Activated CD4-positive, CD25-positive, alpha-beta regulatory T cell treated with anti-CD3 and anti-CD28 coated beads, Interleukin-2, amount 50 U/mL, for 16 hours (primary cell): Measurements from ENCODE around the gene ASPSCR1.

ENCODE experiments used
- DNase-seq: peaks from one replicate; pipeline ENCODE4 v3.0.0-alpha.2; 2020; ENCODE audit warnings: low read depth, low spot score

The ASPSCR1 gene

GRCh38 chr17:81960130-81960958 is 17.1 kb upstream of the ASPSCR1 start:
- DNase-seq, result no peak

DNA sequence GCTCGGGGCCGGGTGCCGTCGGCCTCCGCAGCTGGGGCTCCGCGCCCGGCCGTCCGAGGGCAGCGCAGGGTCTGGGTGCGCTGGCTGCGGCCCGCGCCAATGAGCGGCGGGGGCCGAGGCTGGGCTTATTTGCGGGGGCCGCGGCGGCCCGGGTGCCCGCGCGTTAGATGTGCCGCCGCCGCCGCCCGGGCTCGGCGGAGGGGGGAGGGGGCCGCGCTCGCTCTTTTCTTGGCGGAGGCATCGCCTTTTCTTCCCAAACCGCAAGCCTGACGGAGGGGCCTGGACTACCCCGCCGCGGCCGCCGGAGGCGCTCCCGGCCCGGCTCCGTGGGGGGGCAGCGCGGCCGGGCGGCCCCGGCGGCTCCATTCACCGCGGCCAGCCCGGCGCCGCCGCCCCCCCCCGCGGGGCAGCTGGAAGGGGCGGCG is 16.3 kb upstream of the ASPSCR1 start, which contains the start of gene NOTUM:
TSS of gene NOTUM (minus strand) at position 101 of the 425 bp plus-strand sequence. CDS start 278 bp downstream, outside the sequence.
- no peak for DNase-seq

DNA sequence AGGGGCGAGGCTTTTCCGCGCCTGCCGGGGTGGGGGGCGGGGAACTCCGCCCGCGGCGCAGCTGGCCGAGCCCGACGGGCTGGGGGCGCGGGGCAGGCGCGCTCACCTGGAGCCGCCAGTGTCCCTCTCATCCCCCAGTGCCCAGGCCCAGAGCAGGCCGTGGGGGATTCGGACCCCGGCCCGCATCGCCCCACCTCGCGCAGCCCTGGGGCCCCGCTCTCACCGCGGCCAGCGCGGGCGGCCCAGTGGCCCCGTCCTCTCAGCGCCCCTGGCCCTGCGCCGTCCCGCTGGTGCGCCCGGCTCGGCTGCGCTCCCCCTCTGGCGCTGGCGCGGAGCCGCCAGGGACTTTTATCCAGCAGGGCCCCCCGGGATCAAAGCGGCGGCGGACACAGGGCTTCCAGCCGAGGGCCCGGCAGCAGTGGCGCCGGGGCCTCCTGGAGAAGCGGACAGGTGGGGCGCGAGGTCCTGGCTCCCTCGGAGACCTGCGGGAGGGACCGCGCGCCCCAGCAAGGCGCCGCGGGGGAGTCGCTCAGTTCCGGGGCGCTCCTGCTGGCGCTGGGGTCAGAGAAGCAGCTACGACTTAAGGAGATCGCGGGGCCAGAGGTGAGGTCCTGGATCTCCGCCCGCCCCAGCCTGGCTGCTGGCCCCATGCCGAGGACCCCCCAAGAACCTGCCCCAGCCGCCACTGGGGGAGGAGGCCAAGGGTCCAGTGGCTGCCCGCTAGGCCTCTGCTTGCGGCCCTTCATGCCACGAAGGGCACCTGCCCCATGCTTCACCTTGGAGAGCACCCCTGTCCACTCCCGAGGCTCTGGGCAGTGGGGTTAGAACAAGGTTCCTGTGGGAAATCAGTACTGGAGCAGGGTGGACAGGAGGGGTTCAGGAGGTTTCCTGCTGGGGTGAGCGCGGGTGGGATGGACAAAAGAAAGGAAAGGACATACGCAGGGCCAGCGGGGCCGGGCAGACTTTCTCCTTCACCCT is 15.6 kb upstream of the ASPSCR1 start:
- no peak for DNase-seq

GRCh38 chr17:81962499-81963441 is 14.7 kb upstream of the ASPSCR1 start:
- DNase-seq, result no peak

DNA sequence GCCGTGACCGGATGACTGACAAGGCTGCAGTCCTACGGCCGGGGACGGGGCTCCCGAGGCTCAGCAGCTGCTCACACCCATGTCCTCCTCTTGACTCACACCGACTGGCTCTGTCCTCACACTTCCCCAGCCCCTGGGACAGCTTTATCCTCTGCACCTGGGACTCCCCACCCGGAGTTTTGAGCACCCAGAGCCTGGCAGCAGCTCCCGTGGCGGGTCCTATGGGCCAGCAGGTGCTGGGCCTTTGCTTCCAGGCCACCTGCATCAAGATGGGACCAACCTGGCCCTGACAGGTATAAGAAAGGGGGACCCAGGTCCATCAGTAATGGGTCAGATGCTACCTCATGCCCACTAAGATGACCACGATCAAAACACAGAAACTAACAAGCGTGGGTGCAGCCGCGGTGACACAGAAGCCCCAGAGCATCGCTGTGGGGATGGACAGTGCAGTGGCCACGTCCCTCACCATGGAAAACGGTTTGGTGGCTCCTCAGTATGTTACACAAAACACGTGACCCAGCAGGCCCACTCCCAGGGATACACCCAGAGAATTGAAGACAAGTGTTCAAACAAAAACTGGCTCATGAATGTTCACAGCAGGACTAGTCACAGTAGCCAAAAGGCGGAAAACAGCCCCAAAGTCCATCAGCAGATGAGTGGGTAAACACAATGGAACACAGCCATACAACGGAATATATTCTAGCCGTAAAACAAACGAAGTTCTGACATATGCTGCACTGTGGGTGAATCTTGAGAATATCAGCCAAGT is 13.2 kb upstream of the ASPSCR1 start:
- no peak for DNase-seq

DNA sequence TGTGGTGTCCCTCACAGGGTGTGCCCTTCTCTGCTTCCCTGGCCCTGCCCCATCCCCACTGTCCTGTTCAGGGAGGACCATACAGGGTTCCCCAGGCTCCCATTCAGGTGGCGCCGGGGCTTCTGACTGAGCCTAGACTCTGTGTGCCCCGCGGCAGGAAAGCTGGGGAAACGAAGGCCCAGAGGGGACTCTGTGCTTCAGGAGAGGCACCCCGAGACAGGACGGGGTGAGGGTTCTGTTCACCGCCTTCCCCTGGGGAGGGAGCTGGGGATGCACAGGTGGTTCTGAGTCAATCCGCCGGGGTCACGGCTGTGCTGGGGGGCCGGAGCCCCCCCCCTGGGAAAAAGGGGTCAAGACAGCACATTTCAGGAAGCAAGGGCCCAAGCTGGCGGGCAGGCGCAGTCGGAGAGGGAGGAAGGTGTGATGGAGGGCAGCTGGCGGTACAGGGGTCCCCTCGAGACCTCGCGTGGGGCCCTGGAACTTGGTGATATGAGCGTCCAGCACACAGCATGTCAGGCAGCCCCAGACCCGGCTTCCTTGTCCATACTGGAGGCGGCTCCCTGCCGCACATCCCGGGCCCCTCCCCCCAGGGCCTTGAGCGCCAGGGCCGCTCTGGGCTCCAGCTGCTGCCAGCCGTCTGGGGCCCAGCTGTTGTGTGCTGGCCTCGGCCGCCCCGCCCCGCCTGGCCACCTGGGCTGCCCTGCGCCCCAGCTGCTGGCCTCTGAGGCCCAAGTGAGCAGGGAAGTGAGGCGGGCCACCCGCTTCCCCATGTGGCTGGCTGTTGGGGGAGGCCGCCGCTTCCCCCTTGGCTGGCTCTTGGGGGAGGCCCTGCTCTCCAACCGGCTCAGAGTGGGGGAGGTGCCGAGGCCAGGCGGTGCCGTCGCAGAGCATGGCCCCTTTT is 10.8 kb upstream of the ASPSCR1 start:
- no peak for DNase-seq

- no peak for DNase-seq
Measured at GRCh38 chr17:81967244-81967532, 10.2 kb upstream of the ASPSCR1 start.

DNA sequence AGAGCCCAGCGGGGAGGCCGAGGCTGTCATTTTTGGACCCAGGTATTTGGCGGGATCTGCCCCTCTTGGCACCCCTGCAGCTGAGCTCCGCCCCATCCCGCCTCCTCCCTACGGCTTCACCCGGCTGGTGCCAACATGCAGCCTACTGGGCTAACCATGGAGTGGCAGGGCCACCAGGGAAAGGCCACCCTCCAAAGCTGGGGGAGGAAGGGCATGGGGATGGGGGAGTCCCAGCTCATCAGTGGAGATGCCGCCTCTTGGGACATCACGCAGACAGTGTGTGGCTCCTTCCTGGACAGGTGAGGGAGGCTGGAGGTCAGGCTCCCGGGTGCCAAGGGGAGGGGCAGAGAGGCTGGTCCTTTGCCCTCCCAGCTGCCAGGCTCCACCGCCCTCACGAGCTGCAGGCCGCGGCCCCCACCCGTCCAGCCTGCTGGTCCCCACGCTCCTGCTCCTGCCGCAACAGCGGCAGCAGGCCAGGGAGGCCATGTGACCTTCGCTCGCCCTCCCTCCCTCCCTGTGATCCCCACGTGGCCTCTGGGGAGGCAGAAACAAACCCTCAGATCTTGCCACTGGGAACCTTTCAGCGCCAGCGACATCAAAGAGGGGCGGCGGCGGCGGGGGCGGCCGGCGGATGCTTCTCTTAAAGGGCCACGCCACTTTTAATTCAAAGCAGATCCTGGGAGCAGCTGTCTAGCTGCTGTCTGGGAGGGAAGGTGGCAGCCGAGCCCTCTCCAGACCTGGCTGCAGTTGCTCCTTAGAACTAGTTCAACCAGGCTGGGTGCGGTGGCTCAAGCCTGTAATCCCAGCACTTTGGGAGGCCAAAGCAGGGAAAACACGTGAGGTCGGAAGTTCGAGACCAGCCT is 9.7 kb upstream of the ASPSCR1 start:
- peak; percentile 76 for DNase-seq

GRCh38 chr17:81968396-81968745 is 9.1 kb upstream of the ASPSCR1 start:
- DNase-seq, result no peak

DNA sequence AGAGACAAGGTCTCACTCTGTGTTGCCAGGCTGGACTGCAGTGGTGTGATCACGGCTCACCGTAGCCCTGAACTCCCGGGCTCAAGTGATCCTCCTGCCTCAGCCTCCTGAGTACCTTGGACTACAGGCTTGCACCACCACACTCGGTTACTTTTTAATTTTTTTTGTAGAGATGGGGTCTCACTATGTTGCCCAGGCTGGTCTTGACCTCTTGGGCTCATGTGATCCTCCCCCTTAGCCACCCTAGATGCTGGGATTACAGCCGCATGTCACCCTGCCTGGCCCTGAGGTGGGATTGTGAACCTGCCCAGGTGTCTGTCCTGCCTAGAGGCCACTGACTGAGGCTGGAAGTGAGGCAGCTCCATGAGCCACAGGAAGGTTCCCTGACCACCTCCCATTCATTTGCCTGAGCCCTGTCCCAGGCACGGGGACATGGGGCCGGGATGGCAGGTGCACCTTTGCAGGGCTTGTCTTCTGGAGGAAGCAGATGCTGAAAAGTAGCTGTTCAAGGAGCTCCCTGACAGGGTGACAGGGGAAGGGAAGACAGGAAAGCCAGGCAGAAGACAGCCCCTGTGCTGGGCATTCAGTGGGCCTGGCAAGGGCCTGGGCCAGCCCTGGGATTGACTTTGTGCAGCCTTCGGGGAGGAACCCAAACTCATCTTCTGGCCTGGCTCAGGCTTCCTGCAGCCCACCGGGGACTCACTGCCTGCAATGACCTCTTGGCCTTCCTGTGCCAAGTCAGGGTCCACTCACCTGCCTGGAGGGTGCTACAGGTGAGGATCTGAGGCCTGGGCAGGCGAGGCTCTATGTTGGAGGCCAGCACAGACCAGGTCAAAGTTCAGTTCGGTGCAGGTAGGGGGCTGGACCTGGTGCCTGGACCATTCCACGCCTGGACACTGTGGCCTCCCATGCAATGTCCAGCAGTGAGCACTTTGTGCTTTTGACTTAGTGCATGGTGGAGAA is 8.3 kb upstream of the ASPSCR1 start:
- DNase-seq, result no peak

DNA sequence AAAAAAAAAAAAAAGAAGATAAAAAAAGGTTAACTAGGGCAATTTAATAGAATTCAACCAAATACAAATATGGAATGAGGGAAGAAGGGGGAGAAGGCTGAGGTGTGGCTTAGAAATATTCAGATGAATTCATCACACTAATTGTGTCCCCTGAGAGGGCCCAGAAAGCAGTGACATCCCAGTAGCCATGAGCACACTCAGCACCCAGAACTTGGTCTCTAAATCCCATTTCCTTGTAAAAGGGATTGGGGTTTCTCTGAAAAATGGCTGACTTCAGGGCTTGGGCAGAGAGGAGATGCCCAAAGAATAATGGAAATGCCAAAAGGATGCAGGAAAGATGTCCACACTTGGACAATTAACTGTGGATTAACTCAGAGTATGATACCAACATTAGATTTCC is 4.0 kb upstream of the ASPSCR1 start:
- DNase-seq, result no peak

GRCh38 chr17:81976332-81977210 is 858 bp upstream of the ASPSCR1 start:
- no peak for DNase-seq

DNA sequence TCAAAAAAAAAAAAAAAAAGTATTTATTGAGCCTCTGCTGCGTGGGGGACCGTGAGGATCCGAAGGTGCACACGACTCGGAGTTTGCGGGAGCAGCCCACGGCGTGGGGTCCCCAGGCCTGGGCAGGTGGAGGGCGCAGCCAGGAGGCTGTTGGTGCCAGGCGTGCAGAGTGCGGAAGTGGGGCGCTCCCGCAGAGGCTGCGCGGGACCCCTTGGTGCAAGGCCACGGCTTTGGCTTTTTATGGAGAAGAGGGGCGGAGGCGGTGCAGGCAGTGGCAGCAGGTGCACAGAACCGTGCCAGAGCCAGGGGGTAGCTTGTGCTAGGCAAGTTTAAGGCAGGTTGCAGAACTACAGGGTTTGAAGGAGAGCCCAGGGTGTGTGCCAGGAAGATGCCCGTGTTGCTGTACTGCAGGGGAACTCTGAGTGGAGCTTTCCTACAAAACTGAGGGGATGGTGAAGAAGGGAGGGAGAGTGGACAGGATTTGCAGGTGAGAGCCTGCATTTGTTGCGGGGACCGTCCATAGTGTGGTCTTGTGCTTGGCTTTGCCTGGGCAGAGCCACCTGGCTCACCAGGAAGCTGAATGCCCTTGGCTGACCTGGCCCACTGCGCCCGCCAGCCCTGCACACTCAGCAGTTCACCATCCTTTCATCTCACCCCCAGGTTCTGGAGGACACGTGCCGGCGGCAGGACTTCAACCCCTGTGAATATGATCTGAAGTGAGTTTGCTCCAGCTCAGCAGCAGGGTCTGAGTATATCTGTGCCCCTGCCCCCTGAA is 1.3 kb downstream of the ASPSCR1 start:
- DNase-seq, result no peak

GRCh38 chr17:81980122-81980521 is 2.7 kb downstream of the ASPSCR1 start:
- DNase-seq, result no peak

DNA sequence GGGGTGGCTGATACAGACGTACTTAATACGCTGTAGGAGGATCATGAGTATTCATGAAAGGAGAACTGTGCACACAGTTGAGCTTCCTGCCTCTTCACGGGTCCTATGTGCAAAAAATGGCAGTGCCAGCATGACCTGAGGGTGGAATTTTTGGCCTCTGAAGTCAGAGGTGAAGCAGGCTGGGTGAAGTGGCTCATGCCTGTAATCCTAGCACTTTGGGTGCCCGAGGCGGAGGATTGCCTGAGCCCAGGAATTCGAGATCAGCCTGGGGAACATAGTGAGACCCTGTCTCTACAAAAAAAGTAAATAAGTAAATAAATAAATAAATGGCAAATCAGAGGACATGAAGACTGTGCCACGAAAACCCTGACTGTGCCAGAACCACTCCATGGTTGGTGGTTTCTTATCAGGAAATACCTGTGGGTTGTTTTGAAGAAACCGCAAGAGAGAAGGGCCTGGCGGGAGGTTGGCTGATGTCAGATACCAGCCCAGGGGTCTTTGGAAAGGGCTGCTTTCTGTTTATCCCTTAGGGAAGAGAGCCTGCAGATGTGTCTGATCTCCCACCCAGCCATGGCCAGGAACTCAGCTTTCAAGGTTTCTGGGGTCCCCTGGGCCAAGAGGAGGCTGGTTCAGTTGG is 3.4 kb downstream of the ASPSCR1 start:
- DNase-seq, result no peak
